CD1c-positive myeloid dendritic cell (primary cell): ENCODE measurements around the gene FRMPD1.

Source experiments
- DNase-seq: peaks from one replicate; pipeline ENCODE4 v3.0.0-alpha.2; 2016; ENCODE audit errors: extremely low spot score

Gene FRMPD1

GRCh38 chr9:37784616-37785483, 134.1 kb downstream of the FRMPD1 start, which contains the start of gene EXOSC3:
EXOSC3 (minus strand) TSS chr9:37785064; CDS start chr9:37785044, 20 bp downstream.
- DNase-seq: peak; percentile 95

GRCh38 chr9:37787059-37787458, 136.3 kb downstream of the FRMPD1 start:
- no peak for DNase-seq

- DNase-seq: peak; percentile 10
These were observed 137.6 kb downstream of the FRMPD1 start for GRCh38 chr9:37788332-37788731.

GRCh38 chr9:37790096-37790495, 139.3 kb downstream of the FRMPD1 start:
- no peak for DNase-seq

- no peak for DNase-seq
These were observed 141.4 kb downstream of the FRMPD1 start for GRCh38 chr9:37792122-37792521.

- DNase-seq: no peak
These were observed 145.5 kb downstream of the FRMPD1 start for GRCh38 chr9:37796232-37796631.
